Measurements from ENCODE around the gene FKBP6. TPM values are rescaled to one million over a fixed set of nuclear protein-coding genes. Genes with fewer than 3 reads are reported as not detected.
"Not testable (repeated sequence)": the region's sequence is repeated elsewhere in the genome, so short reads cannot be mapped to it uniquely, and the experiment has no call there.

Gene FKBP6, protein sequence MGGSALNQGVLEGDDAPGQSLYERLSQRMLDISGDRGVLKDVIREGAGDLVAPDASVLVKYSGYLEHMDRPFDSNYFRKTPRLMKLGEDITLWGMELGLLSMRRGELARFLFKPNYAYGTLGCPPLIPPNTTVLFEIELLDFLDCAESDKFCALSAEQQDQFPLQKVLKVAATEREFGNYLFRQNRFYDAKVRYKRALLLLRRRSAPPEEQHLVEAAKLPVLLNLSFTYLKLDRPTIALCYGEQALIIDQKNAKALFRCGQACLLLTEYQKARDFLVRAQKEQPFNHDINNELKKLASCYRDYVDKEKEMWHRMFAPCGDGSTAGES
- not detected in 2 replicates for total RNA-seq

DNA sequence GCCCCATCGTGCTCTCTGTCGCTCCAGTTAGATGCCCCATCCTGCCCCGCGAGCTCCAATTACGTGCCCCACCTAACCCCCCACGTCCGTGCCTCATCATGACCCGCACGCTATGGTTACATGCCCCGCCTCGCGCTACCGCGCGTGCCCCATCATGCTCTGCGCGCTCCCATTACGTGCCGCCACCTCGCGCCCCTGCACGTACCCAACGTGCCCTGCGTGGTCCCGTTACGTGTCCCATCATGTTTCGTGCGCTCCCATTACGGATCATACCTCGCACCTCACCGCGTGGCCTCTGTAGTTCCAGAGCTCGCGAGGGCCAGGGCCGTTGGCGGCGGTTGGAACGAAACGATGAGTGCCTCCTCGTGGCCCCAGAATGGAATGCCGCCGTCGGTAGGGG lies at the start of gene FKBP6, which contains the start of gene TRIM50:
Gene FKBP6 (plus strand): TSS at position 240 of the 400 bp plus-strand sequence. CDS start 268 bp downstream, outside the sequence.
Gene TRIM50 (minus strand): TSS at position 161 of the 400 bp plus-strand sequence. CDS start 3,295 bp downstream, outside the sequence.
- not testable (repeated sequence) for DNase-seq

DNA sequence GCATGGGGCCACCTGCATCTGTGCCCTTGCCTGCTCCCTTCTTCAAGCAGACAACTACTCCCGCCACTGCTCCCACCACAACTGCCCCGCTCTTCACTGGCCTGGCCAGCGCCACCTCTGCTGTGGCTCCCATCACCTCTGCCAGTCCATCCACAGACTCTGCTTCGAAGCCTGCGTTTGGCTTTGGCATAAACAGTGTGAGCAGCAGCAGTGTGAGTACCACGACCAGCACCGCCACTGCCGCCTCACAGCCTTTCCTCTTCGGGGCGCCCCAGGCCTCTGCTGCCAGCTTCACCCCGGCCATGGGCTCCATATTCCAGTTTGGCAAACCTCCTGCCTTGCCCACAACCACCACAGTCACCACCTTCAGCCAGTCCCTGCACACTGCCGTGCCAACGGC lies 30.7 kb upstream of the FKBP6 start:
- DNase-seq, result not testable (repeated sequence)

DNA sequence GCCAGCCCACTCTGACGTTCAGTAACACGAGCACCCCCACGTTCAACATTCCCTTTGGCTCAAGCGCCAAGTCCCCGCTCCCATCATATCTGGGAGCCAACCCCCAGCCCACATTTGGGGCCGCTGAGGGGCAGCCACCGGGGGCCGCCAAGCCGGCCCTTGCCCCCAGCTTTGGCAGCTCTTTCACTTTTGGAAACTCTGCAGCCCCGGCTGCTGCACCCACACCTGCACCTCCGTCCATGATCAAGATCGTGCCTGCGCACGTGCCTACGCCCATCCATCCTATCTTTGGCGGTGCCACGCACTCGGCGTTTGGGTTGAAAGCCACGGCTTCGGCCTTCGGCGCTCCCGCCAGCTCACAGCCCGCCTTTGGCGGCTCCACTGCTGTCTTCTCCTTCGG lies 30.3 kb upstream of the FKBP6 start:
- DNase-seq, result not testable (repeated sequence)

DNA sequence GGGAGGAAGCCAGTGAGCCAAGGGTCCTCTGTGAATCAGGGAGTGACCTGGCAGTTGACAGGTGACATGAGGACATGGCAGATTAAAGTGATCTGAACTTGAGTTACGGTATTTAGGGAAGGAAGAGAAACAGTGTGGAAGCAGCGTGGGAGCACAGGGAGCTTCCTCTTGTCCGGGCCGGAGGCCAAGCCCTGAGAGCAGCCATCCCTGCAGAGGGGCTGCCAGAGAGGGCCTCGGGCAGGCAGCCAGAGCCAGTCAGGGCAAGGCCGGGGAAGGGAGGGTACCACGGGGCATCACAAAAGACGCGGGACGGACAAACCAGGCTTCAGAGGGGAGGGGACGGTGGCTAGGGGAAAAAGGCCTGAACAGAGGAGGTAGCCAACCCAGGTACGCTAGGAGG lies 28.1 kb upstream of the FKBP6 start:
- DNase-seq, result not testable (repeated sequence)

DNA sequence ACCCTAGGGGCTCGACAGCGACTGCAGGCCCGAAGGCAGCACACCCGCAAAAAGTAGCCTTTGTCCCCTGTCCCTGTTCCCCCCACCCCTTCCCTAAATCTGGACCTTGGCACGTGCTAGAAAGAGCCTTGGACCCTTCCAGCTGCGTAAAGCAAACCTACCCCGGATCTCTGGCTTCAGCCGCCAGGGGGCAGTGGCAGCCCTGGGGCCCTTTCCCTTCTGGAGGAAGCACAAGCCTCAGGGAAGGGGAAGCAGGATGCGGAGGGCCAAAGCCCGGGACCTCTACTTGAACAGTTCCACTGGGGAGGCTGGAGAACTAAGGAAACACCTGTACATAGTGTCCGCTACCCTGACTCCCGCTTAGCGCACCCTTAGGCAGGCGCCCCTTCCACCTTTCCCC lies 26.9 kb upstream of the FKBP6 start:
- DNase-seq, result not testable (repeated sequence)

DNA sequence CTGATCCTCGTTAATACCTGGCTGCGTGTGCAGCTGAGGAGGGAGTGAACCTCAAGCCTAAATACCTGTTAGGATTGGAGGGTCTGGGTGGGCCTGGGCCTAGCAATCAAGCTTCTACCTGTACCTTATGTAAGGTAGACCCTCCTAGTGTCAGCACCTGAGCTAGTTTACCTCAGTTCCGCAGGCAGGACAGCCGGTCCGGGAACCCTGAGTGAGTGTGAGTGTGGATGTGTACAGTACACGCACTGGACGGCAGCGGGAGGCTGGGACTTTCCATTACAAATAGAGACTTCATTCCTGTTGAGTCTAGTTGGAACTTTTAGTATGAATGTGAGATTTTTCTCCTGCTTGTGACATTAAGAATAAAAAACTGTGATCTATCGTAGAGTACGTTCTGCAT lies 25.1 kb upstream of the FKBP6 start:
- not testable (repeated sequence) for DNase-seq

DNA sequence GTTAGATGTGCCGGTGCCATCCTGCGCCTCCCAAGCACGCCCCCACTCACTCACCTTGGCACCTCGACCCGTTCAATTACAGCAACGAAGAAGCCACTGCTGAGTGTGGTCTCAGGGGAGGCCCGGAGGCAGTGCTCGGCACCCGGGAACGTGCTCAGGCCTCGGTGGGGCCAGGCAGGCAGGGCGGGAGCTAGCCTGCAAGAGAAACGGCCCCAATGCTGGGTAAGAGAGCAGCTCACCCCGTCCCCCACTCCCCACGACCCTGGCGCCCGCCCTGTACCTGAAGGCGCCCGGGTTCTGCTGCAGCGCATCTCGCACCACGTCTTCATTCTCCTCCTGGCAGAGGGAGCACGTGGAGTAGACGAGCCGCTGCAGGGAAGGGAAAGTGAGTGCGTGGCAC lies 24.4 kb upstream of the FKBP6 start:
- no peak for DNase-seq

DNA sequence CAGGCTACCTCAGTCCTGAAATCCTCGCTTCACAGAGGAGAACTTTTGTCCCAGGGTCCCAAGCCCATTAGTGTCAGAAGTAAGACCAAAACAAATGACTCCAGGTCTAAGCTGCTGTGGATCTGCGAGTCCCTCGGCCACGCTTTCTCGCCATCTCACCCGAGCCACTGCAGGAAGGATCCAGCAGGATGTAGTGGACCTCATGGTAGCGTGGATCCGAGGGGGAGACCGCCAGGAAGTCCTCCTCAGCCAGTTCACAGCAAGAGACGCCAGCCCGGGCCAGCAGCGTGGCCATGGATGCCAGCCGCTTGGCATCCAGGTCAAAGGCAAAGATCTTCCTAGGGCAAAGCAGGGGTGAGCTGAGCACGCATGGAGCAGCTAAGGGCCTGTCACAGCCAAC lies 23.9 kb upstream of the FKBP6 start:
- no peak for DNase-seq

DNA sequence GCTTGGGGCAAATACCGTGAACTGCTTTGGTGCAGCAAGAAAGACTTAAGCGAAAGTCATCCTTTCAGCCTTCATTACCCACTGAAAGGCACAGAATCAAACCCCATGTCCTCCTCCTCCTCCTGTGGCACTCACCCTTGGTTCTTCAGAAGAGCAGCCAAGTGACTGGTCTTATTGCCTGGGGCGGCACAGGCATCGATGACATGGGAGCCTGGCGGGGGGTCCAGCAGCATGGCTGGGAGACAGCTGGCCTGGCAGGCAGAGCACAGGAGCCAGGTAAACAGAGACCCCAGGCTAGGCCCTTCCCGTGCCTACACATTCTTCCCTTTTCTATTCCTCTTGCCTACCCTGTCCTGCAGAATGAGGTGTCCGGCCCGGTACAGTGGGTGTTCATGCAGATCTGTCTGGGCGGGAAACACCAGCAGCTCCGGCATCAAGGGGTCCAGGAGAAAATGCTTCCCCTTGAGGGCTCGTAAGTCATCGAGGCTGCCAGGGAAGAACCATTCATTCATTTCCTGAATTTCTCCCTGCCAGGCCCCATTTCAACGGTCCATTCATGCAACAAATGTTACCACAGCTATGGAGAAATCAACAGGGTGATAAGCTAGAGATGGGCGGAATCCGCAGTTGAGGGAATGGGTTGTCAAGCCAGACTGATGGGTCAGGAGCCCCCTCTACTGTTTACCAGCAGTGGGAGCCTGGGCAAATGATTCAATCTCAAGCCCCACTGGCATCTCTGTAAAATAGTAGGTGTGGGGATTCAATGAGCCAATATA lies 23.2 kb upstream of the FKBP6 start:
- peak; percentile 23 for DNase-seq

DNA sequence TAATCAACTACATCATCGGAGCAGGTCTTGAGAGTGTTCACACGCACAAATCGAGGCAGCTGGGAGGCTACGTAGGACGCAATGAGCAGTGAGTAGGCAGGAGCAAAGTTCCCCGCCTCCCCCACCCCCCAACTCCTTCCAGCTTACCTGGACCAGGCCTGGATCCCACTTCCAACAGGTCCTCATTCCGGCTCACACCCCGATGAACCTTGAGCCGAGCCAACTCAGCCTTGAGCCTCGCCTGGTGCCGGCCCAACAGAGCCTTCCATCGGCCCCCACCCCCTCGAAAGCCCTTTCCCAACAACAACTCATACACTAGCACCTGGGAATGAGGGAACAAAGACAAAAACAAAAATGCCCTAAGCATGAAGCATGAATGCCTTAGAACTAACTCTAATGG lies 20.5 kb upstream of the FKBP6 start:
- no peak for DNase-seq

DNA sequence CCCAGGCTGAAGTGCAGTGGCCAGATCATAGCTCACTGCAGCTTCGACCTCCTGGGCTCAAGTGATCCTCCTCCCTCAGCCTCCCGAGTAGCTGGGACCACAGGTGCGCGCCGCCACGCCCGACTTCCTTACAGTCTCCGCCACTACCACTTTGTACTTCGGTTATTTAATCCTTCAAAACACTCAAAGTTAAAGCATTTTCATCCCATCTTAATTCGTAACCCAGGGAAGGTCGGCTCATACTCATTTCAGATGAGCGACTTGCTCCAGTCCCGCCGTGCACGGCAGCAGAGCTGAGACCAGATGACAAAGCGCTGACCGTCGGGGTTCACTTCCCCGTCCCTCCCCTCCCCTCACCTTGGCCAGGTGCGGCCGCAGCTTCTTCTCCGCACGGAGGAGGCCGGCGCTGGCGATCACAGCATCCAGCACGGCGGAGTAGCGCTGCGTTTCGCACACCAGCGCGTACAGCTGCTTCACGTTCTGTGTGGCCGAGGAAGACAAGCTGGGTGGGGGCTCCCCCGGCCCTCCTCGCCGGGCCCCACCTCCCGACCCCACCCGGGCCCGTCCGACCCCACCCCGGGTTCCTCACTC lies 19.8 kb upstream of the FKBP6 start:
- DNase-seq, result peak; percentile 12

DNA sequence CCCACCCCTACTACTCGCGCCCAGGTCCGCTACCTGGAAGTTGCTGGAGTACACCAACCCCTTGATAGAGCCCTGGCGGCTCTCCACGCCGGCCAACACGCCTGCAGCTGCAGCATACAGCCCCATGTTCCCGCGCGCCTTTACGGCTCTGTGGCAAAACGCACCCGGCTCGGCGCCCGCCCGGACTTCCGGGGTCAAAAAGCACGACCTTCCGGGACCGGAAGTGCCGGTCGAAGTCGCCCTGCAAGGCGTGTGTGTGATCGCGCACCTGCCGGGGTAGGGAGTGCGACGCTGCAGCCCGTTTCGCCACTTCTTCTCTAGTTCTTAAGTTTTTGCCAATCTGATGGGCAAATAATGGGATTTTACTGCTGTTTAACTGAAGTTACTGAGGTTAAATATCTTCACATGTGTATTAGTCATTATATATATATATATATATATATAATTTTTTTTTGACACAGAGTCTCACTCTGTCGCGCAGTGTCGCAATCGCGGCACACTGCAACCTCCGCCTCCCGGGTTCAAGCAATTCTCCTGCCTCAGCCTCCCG lies 19.2 kb upstream of the FKBP6 start, which contains the start of gene NSUN5:
Gene NSUN5 (minus strand): TSS at position 162 of the 550 bp plus-strand sequence. CDS start 36 bp downstream, at position 126.
- DNase-seq, result peak; percentile 59

DNA sequence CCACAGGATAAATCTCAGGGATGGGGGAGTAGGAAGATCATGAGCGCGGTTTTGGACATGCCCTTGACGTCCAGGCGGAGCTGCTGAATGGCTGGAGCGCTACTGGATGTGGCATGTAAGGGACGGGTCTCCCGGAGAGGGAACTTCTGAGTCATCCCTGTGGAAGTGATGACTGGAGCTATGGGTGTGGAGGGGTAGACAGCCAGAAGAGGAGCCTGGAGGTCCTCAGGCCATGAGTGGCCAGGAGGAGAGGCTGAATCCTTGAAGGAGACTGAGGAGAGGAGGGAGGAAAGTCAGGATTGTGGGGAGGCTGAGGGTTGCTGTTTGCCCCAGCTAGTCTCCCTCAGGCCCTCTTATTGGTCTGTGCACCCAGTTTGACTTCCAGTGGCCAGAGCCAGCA lies 16.5 kb upstream of the FKBP6 start:
- DNase-seq, result not testable (repeated sequence)

DNA sequence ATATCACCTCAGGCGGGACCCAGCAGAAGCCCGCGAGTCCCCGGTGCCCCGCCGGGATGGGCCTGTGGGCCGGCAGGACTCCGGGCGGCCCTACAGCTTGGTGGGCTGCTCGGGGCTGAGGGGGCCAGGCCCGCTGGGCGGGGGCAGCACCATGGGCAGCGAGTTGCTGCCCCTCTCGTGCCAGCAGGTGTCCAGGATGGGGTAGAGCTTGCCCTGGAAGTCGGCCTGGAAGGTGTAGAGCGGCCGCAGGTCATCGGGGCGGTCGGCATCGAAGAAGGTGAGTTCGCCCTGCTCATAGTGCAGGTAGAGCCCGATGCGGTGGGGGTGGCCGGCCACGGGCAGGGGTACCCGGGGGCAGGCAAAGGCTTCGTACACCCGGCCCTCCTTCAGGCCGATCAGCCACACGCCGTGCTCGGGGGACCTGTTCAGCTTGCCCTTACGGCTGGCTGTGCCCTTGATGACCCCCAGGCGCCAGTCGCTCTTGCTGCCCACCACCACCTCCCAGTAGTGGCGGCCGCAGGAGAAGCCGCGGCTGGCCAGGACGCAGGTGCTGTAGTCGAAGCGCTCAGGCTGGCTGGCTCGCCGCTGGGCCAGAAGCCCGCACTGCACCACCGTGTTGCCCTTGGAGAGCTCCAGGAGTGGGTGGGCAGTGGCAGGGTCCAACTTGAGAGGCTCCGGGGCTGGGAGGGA lies 15.0 kb upstream of the FKBP6 start:
- no peak for DNase-seq

DNA sequence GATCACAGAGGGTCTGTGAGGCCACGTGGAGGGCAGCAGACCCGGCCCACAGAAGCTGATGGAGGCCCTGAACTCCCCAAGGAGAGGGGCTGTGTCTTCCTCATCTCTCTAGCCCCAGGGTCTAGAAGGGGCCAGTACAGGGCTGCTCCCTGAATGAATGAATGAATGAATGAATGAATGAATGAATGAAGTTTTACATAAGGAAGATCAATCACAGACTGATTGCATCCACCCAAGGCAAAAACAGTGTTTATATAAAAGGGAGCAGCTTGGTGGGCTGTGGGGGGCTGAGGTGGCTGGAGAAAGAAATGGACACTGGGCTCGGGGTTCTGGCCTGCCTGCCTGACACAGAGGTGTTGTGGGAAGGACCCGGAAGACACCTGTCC lies 14.4 kb upstream of the FKBP6 start:
- no peak for DNase-seq

DNA sequence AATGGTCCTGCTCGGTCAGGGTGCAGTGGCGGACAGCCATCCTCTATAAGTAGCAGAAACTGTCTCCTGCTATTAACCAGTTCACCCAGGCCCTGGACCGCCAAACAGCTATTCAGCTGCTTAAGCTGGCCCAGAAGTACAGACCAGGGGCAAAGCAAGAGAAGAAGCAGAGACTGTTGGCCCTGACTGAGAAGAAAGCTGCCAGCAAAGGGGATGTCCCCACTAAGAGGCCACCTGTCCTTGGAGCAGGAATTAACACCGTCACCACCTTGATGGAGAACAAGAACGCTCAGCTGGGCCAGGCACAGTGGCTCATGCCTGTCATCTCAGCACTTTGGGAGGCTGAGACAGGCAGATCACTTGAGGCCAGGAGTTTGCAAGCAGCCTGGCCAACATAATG lies 13.7 kb upstream of the FKBP6 start:
- no peak for DNase-seq

DNA sequence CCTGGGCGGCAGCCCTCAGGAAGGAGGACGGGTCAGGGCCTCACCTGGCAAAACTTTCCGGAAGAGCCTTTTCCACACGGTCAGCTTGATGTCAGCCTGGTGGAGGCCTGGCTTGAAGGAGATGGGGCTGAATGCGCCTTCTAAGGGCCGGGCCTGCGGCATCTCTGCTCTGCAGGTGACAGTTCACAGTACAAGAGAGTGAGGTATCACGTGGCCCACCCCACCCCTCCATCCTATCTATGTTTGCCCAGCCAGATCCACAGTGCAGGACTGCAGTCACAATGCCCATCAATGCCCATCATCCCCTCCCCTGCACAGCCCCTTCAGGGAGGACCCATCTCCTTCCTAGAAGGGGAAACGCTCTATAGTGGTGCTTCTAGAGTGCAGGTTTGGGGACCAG lies 11.4 kb upstream of the FKBP6 start:
- DNase-seq, result no peak

DNA sequence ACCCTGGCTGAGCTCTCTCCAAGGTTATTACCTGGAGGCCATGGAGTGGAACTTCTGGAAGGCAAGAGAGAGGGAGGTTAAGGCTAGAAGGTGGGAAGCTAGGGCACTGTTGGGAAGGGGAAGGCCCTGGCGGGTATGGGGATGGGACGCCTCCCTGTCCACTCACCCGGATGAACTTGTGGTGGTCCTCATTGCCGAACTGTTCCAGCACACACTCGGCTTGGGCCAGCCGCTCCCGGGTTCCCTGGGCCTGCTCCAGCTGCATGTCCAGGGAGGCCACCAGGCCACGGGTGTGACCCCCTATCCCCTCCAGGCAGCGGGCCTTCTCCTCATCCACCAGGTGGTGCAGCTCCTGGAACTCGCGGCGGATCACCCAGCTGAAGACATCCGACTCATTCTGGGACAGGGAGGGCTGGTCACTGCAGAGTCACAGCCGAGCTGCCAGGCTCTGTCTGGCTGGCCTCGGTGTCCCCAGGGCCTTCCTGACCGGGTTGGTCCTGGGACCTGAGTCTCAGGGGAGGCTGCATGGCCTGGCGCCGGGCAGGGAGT lies 9.2 kb upstream of the FKBP6 start:
- not testable (repeated sequence) for DNase-seq

DNA sequence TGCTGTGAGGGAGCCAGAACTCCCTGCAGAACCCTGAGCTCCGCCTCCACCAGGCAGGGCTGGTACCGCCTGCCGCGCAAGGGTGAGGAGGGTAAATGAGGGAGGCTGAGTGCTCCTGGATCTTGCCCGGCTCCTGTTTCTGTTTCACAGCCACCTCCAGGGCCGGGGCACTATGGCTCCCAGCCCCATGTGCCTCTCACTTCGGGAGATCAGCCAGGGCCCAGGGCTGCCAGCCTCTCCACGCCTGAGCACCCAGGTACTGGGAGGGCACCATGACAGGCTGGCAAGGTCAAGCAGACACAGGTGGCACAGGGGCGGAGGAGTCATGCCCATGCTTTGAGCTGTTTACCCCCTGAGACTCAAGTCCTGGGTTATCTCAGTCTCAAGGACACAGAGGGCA lies 8.4 kb upstream of the FKBP6 start:
- DNase-seq, result not testable (repeated sequence)

DNA sequence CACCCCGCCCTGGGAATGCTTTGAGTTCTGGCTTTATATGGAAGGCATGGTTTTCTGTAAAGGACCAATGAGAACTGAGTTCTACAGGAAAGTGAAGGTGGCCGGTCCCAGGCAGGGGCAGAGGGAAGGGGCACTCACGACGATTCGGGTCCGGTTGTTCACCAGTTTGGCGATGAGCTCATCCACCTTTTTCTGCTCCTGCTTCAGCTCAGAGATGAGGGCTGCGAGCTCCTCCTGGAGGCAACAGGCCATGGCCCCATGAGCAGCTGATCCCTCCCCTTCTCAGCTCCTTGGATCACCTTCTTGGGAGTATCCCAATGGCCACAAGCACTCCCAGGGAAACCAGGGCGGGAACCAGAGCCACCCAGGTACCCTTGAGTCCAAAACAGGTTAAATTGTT lies 8.0 kb upstream of the FKBP6 start:
- DNase-seq, result not testable (repeated sequence)

DNA sequence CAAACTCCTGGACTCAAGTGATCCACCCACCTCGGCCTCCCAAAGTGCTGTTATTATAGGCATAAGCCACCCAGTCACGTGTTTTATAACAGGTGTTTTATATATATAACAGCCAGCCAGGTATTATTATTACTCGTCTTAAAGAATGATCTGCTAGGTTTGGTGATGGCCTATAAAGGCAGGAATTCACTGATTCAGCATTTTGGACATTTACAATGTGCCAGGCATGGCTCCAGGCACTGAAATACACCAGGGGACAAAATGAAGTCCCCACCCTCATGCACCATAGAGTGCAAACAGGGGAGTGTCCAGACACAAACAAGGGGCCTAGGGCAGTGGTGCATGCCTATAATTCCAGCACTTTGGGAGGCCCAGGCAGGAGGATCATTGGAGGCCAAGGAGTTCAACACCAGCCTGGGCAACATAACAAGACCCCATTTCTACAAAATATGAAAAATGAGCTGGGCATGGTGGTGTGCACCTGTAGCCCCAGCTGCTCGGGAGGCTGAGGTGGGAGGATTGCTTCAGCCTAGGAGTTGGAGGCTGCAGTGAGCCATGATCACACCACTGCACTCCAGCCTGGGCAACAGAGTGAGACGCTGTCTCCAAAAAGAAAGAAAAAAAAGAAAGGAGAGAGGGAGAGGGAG lies 4.4 kb upstream of the FKBP6 start:
- not testable (repeated sequence) for DNase-seq

All from dermis blood vessel endothelial cell (primary cell).